ENCODE data around the gene GRIK5.
"Not testable (repeated sequence)": the region's sequence is repeated elsewhere in the genome, so short reads cannot be mapped to it uniquely, and the experiment has no call there.

The GRIK5 gene

DNA sequence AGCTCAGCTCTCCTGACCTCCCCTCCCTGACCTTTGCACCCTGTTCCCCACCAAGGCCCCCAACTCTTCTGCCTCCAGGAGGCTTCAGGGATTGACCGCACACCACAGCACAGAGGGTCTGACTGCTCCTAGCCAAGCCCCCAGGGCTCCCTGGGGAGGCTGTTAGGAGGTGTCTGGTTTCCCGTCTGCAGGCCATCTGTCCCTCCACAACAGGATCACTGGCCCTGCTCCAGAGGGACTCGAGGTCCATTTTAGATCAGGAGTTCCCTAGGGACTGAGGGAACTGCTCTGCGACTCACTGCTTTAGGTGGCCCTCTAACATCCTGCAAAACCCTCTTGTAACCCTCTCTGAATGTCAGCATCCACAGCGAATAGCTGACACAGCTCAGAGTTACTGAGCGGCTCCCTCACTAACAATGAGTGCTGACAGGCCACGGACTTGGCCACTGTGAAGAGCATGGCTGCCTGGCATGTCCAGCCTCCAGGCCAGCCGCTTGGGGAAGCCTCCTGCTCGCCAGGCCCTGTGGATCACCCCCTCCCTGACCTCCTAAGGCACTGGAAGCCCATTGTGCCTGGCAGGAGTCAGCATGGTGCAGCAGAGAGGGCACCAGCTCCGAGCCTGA is 17.7 kb downstream of the GRIK5 start:
- no peak for DNase-seq (ENCODE audit: low read depth)
- TF ChIP-seq, protein P1, sequence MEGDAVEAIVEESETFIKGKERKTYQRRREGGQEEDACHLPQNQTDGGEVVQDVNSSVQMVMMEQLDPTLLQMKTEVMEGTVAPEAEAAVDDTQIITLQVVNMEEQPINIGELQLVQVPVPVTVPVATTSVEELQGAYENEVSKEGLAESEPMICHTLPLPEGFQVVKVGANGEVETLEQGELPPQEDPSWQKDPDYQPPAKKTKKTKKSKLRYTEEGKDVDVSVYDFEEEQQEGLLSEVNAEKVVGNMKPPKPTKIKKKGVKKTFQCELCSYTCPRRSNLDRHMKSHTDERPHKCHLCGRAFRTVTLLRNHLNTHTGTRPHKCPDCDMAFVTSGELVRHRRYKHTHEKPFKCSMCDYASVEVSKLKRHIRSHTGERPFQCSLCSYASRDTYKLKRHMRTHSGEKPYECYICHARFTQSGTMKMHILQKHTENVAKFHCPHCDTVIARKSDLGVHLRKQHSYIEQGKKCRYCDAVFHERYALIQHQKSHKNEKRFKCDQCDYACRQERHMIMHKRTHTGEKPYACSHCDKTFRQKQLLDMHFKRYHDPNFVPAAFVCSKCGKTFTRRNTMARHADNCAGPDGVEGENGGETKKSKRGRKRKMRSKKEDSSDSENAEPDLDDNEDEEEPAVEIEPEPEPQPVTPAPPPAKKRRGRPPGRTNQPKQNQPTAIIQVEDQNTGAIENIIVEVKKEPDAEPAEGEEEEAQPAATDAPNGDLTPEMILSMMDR (IDR thresholded peaks at IDR 0.05; ENCODE audit: low read length, missing control alignments) = no peak
- H3K4me3 ChIP-seq (replicated peaks; ENCODE audit: low read depth, low read length) = no peak overlapping the region

DNA sequence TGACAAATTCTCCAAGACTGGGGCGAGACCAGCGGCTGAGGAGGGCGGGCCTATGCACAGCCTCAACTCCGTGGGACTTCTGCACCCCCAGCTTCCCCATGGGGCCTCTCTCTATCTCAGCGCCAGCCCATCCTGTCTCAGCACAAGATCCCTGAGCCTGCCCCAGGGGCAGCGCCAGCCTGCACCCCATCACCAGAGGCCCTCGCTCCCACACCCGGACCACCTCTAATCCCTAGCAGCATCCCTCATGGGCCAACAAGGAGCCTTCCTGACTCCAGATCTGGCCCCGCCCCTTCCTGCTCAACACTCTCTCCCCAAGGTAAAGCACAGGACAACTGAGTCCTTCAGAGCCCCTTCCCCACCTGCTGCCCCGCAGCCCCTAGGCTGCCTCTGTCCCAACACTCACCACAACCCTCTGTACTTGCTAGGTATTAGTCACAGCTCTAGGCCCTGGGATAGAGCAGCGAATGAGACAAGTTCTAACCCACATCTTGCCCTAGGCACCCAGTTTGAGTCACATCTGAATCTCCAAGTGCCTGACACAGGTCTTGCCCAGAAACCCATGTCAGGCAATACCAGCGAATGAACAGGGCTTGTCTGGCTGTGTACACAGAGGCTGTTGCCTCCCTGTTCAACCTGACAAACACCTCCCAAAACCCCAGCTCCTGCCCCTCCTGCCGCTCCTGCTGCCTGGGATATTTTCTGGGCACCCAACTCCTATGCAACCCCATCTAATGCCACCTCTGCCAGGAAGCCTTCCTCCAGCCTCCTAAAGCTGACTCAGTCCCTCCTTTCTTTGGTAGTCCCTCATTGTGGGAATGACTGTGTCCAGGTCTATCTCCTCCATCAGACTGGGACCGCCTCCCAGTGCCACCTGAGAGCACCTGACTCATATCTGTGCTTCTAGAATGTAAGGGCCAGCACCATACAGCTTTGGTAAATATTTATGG is 18.6 kb downstream of the GRIK5 start:
- DNase-seq (ENCODE audit: low read depth) = no peak
- TF ChIP-seq, protein P1 (IDR thresholded peaks at IDR 0.05; ENCODE audit: low read length, missing control alignments) = no peak
- H3K4me3 ChIP-seq (replicated peaks; ENCODE audit: low read depth, low read length) = no peak overlapping the region

DNA sequence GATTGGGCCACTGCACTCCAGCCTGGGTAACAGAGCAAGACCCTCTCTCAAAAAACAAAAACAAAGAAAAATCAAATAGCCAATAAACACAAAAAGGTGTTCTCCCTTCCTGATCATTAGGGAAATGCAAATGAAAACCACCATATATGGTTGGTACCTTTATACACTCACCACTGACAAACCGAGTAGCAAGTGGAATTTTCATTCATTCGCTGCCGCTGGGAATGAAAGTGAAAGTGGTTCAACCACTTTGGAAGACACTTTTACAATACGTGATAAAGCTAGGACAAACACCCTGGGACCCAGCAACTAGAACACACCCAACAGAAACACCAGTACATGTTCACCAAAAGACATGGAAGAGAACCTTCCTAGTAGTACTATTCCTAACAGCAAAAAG is 21.0 kb downstream of the GRIK5 start:
- TF ChIP-seq, protein P1 (IDR thresholded peaks at IDR 0.05; ENCODE audit: low read length, missing control alignments) = no peak
- H3K4me3 ChIP-seq (replicated peaks; ENCODE audit: low read depth, low read length) = no peak overlapping the region
- DNase-seq (ENCODE audit: low read depth) = no peak

DNA sequence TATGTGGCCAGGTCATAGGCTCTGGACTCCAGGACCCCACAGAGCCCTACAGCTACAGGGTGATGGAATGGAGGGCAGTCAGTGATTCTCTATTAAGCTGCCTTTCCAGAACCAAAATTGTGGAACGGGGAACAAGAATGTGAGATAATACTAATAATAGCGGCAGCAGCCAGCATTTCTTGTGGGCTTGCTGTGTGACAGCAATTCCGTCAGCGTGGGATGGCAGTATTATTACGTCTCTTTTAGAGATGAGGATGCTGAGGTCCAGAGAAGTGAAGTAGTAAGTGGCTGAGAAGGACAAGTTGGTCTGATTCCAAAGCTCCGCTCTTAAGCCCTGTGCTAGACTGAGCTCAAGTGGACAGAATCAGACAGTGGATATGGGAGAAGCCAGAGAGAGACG is 24.4 kb downstream of the GRIK5 start:
- no peak for DNase-seq (ENCODE audit: low read depth)
- TF ChIP-seq, protein P1 (IDR thresholded peaks at IDR 0.05; ENCODE audit: low read length, missing control alignments) = no peak
- no peak overlapping the region for H3K4me3 ChIP-seq (replicated peaks; ENCODE audit: low read depth, low read length)

DNA sequence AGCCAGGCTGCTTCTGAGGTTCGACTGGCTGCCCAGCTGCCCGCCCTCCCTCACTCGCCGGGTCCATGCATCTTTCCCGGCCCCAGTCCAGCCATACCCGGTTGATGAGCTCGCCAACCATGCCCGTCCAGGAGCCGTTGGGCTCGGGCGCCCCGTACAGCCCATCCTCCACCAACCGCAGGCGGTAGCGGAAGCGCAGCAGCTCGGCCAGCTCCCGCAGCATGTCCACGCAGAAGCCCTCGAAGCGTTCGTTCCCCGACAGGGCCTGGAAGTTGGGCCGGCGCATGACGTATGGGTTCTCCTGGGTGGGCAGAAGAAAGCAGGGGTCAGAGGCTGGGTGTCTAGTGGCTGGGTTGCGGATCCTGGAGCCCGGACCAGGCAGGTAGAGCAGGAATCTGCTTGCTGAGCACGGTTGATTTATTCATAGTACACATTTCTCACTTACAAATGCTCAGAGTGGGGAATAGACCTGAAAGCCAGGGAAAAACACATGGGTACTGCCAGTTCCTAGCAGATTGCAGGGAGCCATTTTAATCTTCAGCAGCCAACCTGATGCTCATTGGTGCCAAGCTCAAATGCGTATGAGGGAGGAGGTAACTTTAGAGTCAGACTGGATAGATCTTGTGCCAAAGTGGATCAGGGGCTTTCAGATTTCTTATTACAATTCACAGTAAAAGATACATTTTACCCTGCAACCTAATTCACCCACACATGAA is 27.4 kb downstream of the GRIK5 start:
- TF ChIP-seq, protein P1 (IDR thresholded peaks at IDR 0.05; ENCODE audit: low read length, missing control alignments) = no peak
- no peak for DNase-seq (ENCODE audit: low read depth)

DNA sequence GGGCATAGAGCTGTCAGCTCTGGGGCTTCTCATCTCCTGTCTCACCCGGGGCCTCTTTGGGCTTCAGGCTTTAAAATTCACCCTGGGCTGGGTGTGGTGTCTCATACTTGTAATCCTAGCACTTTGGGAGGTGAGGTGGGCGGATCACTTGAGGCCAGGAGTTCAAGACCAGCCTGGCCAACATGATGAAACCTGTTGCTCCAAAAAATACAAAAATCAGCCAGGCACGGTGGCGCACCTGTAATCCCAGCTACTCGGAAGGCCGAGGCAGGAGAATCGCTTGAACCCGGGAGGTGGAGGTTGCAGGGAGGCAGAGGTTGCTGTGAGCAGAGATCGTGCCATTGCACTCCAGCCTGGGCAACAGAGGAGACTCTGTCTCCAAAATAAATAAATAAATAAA is 29.5 kb downstream of the GRIK5 start:
- H3K4me3 ChIP-seq (replicated peaks; ENCODE audit: low read depth, low read length); DNase-seq (ENCODE audit: low read depth): not testable (repeated sequence)

More for the DNA sequence above, 27.4 kb downstream of the GRIK5 start:
- H3K4me3 ChIP-seq (replicated peaks; ENCODE audit: low read depth, low read length) = no peak overlapping the region

DNA sequence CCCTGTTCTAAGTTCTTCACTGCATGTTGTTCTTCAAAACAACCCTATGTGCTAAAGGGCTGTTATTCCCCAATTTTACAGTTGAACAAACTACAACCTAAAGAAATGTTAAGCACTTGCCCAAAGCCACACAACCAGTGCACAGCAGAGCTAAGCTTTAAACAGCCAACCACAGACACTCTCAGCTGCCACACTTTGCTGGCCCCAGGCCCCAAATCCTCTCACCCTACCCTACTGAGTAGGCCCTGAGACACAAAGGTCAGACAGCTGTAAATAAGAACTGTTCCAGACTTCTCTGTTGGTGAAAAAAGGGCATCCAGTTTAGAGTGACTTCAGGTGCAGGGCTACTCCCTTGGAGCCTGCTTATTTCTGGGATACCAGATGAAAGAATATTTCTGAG is 30.0 kb downstream of the GRIK5 start:
- H3K4me3 ChIP-seq (replicated peaks; ENCODE audit: low read depth, low read length) = no peak overlapping the region
- TF ChIP-seq, protein P1 (IDR thresholded peaks at IDR 0.05; ENCODE audit: low read length, missing control alignments) = no peak
- no peak for DNase-seq (ENCODE audit: low read depth)

Measured in fibroblast of pulmonary artery (primary cell).